ENCODE data around the gene TNFAIP8L3.

Gene TNFAIP8L3

GRCh38 chr15:51106481-51106880 is 11.8 kb upstream of the TNFAIP8L3 start:
- in situ Hi-C loops (cut with MboI; ENCODE audit: low pct_unique_long_range_greater_than_20kb, low sequenced_read_pairs, unreplicated experiment) = no loop called here
- no peak for DNase-seq (ENCODE audit: low spot score)
- no peak for TF ChIP-seq CTCF (IDR thresholded peaks at IDR 0.05; ENCODE audit: extremely low read depth, insufficient read depth, missing control alignments)

- no peak for DNase-seq (ENCODE audit: low spot score)
- in situ Hi-C loops (cut with MboI; ENCODE audit: low pct_unique_long_range_greater_than_20kb, low sequenced_read_pairs, unreplicated experiment) = no loop called here
- no peak for TF ChIP-seq CTCF (IDR thresholded peaks at IDR 0.05; ENCODE audit: extremely low read depth, insufficient read depth, missing control alignments)
Observed at GRCh38 chr15:51105430-51106016, 10.8 kb upstream of the TNFAIP8L3 start.

GRCh38 chr15:51104512-51104911 is 9.8 kb upstream of the TNFAIP8L3 start:
- no peak for DNase-seq (ENCODE audit: low spot score)
- in situ Hi-C loops (cut with MboI; ENCODE audit: low pct_unique_long_range_greater_than_20kb, low sequenced_read_pairs, unreplicated experiment) = no loop called here
- no peak for TF ChIP-seq CTCF (IDR thresholded peaks at IDR 0.05; ENCODE audit: extremely low read depth, insufficient read depth, missing control alignments)

DNA sequence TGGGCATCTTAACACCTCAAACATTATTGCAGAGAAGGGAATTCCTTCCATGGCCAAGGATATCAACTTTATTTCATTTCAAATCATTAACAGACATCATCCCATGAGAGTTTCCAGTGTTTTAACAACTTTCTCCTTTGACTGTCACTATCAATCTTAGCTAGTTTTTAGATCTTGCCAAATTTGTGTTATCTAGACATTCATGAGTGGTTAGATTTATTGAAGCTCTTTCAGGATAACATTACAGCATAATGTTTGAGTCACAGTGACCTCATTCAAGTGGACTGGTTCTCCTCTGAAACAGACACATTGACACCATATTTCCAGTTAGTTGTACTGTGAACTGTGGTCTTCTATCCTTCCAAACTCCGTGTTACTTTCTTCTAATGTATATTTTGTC is 8.6 kb upstream of the TNFAIP8L3 start:
- no peak for DNase-seq (ENCODE audit: low spot score)
- no peak for TF ChIP-seq CTCF (IDR thresholded peaks at IDR 0.05; ENCODE audit: extremely low read depth, insufficient read depth, missing control alignments)
- in situ Hi-C loops (cut with MboI; ENCODE audit: low pct_unique_long_range_greater_than_20kb, low sequenced_read_pairs, unreplicated experiment) = no loop called here

- DNase-seq (ENCODE audit: low spot score) = no peak
- no peak for TF ChIP-seq CTCF (IDR thresholded peaks at IDR 0.05; ENCODE audit: extremely low read depth, insufficient read depth, missing control alignments)
- in situ Hi-C loops (cut with MboI; ENCODE audit: low pct_unique_long_range_greater_than_20kb, low sequenced_read_pairs, unreplicated experiment) = no loop called here
Observed at GRCh38 chr15:51100785-51101489, 6.2 kb upstream of the TNFAIP8L3 start.

DNA sequence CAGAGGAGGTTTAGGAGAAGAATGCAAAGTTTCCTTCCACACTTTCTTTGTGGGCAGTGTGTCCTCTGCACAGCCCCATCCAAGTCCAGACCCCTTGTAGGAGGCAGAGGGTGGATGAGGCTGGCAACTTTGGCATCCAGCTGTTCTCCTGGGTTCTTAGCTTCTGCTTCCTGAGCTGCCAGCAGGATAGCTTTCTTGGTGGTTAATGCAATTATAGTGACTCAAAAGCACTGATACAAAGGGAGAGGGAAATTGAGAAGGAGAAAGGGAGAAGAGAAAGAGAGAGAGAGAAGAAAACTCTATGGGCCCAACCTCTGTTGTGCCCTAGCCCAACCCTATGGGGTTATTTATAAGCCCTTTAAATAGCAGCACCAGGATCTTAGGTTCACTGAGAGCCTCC is 4.5 kb upstream of the TNFAIP8L3 start:
- TF ChIP-seq CTCF (IDR thresholded peaks at IDR 0.05; ENCODE audit: extremely low read depth, insufficient read depth, missing control alignments) = no peak
- no peak for DNase-seq (ENCODE audit: low spot score)
- in situ Hi-C loops (cut with MboI; ENCODE audit: low pct_unique_long_range_greater_than_20kb, low sequenced_read_pairs, unreplicated experiment) = no loop called here

All from GM13977 (cell line).